GM18511 (cell line): ENCODE measurements around the gene LUZP2.

Experiments
- ATAC-seq: cut with Tn5 transposase; IDR thresholded peaks from one replicate; pipeline ENCODE4 v1.9.1; 2021; ENCODE audit warnings: mild to moderate bottlenecking, moderate library complexity; ENCODE audit not compliant: unreplicated experiment

LUZP2 gene

DNA sequence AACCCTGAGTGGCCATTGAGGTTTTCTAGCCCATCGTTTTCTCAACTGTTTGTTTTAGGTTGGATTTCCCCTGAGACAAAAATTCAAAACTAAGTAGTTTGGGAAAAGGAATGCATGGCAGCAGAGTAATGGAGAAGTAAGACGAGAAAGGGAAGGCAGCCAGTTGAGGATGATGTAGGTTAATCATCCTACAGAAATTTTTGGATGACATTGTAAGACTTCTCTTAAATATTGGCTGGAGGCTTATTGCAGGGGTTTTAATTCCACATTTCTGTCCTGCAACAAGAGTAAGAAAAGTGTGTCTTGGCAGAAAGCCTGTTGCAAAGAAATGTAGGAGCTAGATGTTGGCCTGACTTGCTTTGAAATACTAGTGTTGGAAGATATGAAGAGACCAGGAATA lies 308.8 kb downstream of the LUZP2 start:
- no peak for ATAC-seq

DNA sequence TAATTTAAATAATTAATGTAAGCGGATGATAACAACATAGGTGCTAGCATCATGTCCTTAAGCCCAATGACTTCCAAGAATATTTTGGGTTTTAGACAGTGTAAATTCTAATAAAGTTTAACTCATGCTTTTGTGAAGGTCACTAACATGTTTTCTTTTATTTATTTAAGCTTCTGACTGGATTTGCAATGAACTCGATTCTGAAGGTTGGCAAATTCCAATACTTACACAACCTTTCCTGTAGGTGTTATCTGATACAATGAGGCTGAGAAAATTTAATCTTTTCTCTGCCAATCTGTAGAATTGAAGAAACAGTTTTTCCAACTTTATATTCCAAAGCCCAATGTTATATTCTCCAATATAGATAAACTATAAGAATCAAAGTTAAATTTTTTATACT lies 311.3 kb downstream of the LUZP2 start:
- ATAC-seq, result no peak

DNA sequence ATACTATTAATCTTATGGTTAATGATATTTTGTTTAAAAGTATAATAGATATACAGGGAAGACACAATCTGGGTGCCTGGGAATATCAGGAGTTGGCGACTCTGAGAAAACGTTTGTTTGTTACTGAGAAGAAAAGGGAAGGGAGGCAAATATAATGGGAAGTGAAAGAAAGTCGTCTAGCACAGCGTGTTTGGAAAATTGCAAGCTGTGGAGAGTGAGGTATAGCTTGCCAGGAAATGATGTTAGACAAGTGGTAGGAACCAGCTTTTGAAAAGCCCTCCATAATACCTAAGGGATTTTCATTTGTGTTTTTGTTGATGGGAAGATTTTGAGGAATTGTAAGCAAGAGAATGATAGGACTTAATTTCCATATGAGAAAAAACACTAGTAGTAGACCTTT lies 322.2 kb downstream of the LUZP2 start:
- no peak for ATAC-seq

DNA sequence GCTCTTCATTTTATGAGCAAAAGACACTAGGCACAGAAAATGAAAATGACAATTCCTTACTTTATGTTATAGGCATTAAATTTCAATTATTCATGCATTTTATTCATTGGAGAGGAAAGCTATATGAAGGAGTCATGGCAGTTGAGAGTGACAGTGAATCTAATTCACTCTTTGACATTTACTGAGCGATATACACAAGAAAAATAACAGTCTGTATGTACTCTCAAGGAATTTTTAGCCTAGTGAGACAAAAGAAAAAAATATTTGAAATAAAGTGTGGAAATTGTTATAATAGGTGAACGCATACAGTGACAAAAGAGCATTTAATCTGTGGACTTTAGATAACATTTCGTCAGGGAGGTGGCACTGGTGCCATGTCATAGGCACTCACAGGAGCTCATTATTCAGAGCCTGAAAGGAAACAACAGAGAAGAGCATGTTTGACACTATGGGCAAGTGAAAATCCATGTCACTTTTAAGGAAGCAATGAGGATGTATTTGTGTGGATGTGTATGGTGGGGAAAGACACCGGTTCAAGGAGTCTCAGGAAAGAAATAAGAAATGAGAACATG lies 323.1 kb downstream of the LUZP2 start:
- ATAC-seq, result no peak

DNA sequence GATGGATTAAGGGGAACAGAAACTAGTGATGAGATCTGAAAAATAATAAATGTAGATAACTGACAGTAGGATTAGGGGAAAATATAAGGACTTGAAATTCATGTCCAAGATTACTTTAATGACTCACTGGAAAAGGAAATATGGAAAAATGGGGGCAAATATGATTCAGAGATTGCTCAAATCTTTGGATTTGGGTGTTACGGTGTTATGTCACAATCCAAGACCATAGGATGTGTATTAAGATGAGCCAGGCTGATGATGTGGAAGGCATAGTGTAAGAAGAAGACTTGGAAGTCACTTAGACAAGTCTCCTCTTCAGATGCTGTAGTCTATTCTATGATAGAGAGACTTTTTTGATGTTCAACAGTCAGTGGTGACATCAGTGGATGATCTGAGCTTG lies 323.7 kb downstream of the LUZP2 start:
- no peak for ATAC-seq

DNA sequence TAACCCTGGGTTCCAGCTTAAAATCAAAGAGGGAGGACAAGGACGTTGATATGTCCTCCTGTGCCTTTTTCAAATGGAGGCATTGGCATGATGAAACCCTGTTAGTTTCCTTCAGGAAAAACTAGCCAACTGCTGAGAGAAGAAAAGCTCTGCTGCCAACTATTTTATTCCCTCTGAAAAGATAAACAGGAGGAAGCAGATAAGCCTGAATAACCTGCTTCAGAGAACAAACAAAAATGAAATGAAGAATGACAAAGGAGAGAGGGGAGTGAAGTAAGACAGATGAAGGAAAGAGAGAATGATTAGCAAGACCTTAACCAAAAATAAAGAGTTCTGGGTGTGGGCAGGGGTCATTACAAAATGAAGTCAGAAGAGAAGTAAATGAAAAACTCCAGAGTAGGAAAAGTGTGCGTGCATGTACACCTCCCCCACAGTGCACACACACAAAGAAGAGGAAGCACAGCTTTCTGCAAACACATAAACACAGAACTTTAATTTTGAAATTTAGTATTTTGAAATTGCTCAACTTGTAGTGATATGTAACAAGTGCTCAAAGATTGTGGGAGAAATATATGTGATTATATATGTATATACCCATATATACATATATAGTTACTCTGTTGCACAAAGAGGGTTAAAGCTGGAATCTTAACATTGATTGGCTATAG lies 332.2 kb downstream of the LUZP2 start:
- ATAC-seq, result no peak

DNA sequence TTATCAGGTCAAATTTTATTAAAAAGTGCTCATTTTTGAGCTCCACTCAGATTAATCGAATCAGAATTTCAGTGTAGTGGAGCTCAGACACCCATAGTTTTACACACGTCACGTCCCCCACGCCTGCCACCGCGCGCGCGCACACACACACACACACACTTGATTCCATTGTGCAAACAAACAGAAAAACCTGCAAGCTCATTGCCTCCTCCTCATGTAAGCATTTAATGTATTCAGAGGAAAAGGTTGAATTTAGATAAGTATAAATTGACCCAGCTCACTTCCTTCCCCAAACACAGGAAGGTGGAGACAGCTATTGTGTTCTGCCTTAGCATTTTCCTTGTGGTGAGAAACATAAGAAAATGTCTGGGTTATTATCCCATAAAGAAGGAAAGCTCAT lies 336.7 kb downstream of the LUZP2 start:
- ATAC-seq, result no peak

DNA sequence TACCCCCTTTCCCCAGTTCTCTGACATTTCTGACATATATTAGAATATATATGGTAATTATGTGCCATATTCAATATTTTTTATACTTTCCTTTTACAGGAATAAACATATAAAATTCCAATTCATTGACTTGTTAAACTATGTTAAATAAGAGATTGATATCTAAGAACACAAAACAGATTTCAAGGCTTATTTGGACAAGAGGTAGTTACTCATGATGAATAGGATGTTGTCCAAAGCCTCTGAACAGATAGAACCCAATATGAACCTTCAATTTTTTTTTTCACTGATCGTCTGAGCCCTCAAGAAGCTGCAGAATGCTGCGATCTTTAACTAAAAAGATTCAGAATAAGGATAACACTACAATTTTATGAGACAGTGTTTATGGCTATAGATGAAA lies 340.3 kb downstream of the LUZP2 start:
- no peak for ATAC-seq

DNA sequence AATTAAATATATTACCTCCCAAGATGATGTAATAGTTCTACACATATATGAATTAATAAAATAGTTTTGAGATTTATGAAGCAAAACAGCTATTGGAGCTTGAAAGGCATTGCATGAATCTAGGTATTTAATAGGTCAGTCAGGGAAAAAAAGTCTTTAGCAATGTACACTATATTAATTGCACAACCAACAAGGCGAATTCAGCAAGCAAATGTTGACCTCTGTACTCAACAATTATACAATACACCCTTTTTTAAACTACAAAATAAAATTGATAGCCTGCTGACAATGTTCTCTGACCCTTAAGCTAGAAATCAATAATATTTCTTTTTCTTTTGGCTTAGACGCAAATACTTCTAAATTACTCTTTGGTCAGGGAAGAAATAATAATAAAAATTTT lies 345.5 kb downstream of the LUZP2 start:
- no peak for ATAC-seq

DNA sequence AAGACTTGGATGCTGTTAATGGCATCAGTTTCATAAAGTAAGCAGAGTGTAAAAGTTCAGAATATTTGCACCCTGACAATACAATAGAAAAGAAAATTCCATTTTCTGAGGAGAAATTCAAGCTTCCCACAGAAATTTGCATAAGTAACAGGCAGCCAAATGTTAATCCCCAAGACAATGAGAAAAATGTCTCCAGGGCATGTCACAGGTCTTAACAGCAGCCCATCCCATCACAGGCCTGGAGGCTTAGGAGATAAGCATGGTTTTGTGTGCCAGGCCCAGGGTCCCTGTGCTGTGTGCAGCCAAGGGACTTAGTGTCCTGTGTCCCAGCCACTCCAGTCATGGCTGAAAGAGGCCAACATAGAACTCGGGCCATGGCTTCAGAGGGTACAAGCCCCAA lies 347.6 kb downstream of the LUZP2 start:
- no peak for ATAC-seq

DNA sequence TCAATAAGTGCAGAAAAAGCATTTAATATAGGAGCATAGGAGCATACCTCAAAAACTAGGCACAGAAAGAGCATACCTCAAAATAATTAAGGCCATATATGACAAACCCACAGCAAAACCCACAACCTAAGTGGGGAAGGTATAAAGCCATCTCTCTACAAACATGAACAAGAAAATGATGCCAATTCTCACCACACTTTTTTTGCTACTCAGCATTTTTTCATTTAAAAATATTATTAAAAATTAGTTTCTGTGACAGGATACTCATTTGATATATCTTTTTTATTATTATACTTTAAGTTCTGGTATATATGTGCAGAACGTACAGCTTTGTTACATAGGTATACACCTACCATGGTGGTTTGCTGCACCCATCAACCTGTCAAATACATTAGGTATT lies 352.0 kb downstream of the LUZP2 start:
- ATAC-seq, result no peak

DNA sequence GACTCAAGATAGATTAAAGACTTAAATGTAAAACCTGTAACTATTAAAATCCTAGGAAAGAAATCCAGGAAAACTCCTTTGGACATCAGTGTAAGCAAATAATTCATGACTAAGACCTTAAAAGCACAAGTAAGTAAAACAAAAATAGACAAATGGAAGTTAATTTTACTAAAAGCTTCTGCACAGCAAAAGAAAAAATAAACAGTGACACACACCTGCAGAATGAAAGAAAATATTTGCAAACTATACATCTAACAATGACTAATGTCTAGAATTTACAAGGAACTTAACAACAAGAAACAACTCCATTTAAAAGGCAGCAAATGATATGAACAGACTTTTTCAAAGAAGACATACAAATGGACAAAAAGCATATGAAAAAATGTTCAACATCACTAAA lies 359.1 kb downstream of the LUZP2 start:
- no peak for ATAC-seq

DNA sequence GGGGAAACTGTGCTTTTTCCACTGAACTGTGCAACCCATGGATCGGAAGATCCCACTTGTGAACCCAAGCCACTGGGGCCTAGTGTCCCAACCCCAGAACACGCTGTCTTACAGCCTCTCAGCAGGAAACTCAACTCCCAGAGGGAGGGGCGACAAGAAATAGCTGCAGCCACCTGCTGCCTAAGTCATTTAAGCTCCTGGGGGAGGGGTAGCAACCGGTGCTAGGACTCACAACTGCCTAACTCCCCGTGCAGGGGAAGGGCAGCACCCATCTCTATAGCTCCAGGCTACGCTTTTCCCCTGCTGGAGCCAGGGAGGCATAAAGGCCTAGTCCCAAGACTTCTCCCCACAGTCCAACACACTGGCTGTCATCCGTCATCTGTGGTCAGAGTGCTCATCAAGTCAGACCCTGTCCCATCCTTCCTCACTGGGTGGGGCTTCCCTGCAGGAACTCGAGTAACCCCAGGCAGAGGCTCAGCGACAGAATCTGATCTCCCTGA lies 363.0 kb downstream of the LUZP2 start:
- ATAC-seq, result no peak

DNA sequence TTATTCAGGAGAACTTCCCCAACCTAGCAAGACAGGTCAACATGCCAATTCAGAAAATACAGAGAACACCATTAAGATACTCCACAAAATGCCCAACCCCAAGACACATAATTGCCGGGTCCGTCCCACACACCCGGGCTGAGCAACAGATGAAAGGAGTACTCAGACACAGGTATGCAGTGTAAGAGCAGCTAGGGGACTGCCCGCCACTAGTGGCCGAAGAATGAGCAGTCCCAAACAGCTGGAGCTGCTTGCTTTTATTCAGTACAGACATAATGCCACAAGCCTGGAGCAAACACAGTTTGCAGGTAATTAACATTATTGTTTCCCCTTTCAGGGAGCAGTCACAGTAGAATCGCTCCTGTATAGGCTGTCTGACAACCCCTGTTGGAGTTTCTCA lies 364.6 kb downstream of the LUZP2 start:
- no peak for ATAC-seq

DNA sequence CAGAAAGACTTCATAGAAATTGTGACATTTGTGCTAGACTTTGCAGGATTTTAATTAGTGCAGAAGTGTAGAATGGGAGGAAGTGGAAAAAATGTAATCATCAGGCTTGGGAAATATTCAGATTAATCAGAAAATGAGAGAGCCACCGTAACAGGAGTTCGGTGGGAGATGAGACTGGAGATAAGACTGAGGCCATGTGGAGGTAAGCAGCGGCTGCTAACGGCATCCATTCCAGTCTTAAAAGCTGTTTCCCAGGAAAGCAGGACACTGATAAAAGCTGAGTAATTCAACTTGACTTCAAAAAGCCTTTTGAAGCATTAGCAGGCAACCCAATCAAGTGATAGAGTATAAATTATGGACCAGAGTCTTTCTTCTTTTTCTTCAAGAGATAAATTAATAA lies 369.9 kb downstream of the LUZP2 start:
- no peak for ATAC-seq

DNA sequence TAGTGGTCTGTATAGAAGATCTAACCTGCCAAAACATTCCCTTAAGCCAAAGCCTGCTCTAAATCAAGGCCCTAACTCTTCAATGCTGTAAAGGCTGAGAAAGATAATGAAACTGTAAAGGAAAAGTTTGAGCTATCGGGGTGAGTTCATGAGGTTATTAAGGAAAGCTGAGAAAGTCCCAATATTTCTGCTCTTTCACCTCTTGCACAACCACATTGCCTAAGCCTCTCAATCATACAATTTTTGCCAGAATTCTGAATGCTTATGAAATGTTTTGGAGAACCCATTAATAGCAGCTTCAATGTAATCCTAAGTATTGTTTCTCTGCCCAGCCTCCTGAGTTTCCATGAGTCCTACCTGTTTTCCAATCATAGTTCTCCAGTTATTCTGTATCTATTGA lies 373.2 kb downstream of the LUZP2 start:
- no peak for ATAC-seq

DNA sequence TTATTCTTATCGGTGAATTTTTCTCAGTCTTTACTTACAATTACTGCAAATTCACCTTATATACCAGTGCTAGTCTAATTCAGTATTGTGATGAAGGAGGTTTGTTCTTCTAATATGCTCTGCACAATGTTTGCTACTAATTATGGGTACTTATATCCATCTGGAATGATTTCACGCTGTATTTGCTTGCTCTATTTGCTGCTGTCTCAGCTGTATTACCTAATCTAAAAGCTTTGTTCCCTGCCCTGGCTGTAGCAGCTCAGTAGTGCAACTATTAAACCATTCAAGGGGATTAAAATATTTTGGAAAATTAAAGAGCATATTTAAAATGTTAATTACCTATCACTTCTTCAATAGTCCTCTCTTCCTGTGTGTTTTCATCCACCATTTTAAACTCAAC lies 375.3 kb downstream of the LUZP2 start:
- no peak for ATAC-seq

DNA sequence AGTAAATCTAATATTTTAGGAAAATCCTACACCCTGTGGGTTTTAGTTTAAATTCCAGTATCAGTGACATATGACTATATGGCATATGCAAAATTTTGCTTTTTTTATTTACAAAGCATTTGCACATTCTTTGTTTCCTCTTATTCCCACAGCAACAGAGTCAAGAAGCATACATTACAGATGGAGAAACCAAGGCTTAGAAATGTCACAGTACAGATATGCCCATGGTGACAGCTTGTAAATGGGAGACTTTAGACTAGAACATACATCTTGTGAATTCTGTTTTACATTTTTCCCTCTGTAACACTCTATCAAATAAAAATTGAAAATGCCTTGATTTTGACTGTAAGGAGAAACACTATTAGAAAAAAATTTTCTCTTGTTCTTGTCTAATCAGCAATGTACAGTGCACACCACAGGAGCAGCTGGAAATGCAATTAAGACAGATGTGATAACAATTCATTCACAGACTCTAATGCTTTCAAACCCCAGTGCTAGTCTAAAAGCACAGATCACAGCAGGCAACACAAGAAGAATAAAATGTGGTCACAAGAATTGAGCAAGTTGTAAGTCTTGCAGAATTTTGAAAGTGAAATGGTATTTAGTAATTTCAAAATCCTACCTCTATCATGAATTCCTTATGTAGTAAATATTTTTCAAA lies 375.9 kb downstream of the LUZP2 start:
- no peak for ATAC-seq

DNA sequence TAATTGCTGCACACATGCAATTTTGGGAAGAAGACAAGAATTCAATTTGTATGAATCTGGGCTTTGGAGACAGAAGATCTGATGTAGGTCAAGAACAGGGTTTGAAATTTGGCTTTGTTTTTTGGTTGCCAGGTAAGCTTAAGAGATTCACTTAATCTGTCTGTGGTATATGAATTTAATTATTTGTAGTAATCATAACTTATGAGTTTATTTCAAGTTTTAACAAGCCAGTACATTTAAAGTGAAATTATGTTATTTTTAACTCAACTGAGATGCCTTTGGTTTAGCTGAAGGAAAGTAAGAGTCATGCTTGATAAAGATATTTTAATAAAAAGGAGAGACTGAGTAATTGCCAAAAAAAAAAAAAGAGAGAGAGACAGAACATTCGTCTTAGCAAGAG lies 384.1 kb downstream of the LUZP2 start:
- ATAC-seq, result no peak

DNA sequence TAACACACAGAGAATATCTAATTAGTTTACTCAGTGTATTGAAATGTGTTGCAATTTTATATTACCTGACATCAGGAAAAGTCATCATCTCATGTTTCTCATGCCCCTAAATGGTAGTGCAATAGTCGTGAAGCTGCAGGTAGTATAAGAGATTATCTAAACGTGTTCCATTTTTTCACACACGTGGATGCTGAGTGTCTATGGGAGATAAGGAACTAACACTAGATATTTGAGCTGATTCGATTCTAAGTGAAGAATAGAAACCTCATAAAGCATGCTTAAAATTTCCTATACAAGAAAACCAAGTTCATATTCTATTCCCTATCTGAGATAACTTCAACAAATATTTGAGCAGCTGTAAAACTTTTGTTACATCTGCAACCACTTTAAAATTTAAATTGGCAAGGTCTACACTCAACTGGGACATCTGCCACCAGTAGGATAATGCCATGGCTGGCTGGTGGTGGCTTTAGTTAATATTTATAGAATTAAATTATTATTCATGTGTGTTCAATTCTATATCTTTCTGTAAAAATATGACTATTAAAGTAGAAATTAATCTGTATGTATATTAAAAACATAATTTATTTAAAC lies 388.8 kb downstream of the LUZP2 start:
- ATAC-seq, result no peak

DNA sequence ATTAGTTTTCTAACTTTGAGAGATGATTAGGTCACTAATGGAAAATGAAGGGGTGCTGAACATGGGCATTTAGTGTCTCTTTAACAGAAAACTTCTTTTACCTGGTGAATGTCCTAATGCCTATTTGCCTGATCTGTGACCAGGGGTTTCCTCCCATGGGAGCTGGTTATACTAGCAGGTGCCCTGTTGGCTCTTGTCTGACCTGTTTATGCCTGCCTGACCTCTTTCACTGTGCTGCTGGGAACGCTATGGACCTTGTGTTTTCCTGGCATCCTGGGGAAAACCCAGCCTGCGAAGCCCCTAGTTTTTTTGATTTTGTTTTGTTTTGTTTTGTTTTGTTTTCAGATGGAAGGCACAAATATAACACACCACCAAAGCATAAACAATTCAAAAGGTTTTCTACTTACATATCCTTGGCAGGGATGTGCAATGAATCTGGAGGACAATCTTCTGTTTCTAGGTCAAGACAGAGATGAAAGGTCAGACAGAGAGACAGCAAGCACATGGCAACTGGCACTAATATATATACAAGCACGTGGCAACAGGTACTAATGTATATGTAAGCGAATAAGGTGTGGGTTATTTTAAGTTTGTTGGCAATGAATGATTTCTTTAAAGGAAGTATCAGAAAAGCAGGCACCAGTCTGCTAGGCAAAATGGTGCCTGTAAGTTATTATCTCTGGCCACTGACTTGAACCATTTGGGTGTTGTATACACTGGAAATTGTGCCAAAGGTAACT lies 390.2 kb downstream of the LUZP2 start:
- ATAC-seq, result no peak
